GM11168 (cell line): ENCODE data around the gene IGSF3.
"Not testable (repeated sequence)": the region's sequence is repeated elsewhere in the genome, so short reads cannot be mapped to it uniquely, and the experiment has no call there.

ENCODE experiments used
- in situ Hi-C: fragments of 300-500 bp; cut with MboI; formaldehyde crosslinking; loops from one replicate; pipeline ENCODE4 v1.12.0; 2022; ENCODE audit warnings: low sequenced_read_pairs; ENCODE audit not compliant: unreplicated experiment

The IGSF3 gene

GRCh38 chr1:116604408-116604807, 63.1 kb downstream of the IGSF3 start:
- in situ Hi-C loops: not testable (repeated sequence)

DNA sequence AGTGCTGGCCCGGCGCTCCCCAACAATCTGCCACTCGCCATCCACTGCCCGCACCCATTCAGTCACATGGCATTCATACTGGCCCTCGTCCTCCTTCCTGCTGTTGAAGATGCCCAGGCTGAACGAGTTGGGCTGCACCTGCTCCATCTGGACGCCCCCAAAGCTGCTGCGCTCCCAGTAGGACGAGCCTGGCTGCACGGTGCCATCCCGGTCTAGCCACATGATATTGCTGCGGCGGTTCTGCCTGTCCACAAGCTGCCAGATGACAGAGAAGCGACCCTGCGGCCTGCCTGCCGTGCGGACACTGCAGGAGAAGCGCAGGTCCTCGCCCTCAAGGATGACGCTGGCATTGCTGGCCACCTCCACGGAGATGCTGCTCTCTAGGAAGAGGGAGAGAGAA, 63.9 kb downstream of the IGSF3 start:
- in situ Hi-C loops: not testable (repeated sequence)

DNA sequence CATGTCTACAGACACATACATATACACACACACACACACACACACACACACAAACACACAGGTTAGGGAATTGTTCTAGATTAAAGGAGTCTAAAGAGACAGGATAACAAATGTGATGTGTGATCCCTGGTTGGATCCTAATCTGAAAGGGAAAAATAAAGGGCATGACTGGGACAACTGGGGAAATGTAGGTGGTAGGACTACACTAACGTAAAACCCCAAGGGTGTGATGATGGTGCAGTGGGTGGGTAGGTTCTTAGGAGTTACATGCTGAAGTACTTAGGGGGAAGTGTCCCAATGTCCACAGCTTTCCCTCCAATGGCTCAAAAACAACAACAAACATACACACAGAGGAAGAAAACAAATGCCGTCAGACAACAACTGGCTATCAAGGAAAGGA, 68.2 kb downstream of the IGSF3 start:
- in situ Hi-C loops: not testable (repeated sequence)

DNA sequence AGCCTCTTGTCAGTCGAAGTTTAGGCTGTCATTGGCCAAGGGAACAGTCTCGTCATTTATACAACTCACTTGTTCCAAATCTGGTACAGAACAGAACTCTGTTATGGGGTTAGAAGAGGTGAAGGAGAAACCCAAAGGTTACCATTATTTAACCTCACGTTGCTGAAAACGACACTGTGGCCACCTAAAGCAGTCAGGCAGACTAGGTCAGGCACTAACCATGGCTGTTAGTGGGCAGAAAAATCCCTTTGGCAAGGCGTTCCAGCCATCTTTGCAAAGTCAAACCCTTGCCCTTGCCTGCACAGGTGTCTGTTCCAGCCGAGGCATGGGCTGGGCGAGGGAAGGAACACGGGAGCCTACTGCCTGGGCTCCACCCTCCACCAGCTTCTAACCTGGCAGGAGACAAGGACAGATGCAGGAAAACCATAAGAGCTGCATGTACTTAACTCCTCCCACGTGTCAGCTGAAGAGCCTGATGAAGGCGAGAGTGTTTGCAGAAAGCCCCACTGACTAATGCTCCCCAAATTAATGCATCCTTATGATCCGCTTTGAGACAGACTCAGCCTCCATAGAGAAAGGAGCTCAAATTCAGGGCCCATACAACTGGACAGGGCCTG, 69.0 kb downstream of the IGSF3 start:
- in situ Hi-C loops: not testable (repeated sequence)

DNA sequence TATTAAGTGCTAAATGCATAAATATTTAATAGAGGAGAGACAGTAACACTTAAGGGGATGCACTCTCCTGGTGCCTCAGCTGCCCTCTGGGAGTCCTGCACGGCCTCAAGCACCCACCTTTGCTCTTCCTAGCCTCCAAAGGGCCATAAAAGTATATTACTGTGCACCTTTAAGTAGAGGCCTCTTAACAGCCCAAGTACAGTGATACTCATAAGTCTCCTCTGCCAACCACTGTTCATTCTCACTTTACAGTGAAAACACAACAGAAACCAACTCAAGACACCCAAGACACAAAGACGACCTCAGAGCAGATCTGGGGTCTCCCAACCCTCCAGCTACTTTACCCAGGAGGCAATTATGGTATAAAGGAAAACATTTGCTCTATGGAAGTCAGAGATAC, 70.1 kb downstream of the IGSF3 start:
- in situ Hi-C loops: not testable (repeated sequence)

GRCh38 chr1:116596742-116597307, 70.7 kb downstream of the IGSF3 start:
- in situ Hi-C loops: not testable (repeated sequence)

DNA sequence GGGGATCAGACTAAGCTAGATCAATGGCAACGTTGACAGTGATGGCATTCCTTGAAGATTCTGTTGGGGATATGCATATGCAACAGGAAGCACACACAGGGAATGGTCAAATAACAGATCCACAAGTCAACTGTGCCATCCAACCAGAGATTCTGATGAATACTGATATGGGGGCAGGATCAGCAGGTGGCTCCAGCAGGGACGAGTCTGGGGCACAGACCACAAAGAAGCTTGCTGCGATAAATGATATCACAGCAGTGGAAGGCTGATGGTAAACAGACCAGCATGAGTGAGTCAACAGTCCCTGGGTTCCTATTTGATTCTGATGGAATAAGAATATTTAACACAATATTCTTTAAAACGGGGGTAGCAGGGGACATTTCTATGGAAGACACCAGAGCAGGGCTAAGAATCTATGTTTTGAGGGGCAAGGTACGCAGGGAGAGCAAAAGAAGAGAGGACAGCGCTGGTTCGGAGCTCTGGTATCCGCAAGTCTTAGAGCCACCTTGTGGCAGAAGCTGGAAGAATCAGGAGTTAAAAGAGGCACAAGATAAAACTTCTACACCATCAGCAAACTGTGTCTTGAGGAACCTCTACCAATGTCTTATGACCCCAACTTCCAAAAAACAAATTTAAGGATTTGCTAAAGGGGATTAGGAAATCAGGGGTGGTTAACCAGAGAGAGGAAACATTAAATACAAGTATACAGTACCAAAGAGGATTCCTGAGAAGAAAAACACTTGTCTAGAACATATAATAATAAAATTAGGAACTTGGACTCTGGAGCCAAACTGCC, 71.4 kb downstream of the IGSF3 start:
- in situ Hi-C loops: not testable (repeated sequence)

- in situ Hi-C loops: not testable (repeated sequence)
Measured at GRCh38 chr1:116595065-116595840, 72.3 kb downstream of the IGSF3 start.

- in situ Hi-C loops: not testable (repeated sequence)
Measured at GRCh38 chr1:116593977-116594376, 73.6 kb downstream of the IGSF3 start.

DNA sequence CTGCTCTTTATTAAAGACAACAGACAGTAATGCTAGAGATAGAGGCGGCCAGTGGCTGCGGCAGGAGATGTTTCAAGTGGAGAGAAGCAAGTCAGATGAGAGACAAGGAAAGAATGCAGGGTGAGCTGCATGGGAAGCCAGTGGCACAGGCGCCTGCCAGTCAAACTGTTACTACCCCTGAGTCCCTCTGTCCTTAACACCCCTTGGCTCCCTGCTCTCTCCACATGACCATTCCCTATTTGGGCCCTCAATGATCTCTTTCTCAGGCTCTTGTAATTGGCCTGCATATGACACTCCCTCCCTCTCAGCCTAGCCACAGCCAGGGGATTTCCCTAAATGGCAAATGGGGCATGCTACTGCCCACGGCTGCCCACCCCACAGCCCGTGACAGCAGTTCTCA, 74.1 kb downstream of the IGSF3 start:
- in situ Hi-C loops: not testable (repeated sequence)

DNA sequence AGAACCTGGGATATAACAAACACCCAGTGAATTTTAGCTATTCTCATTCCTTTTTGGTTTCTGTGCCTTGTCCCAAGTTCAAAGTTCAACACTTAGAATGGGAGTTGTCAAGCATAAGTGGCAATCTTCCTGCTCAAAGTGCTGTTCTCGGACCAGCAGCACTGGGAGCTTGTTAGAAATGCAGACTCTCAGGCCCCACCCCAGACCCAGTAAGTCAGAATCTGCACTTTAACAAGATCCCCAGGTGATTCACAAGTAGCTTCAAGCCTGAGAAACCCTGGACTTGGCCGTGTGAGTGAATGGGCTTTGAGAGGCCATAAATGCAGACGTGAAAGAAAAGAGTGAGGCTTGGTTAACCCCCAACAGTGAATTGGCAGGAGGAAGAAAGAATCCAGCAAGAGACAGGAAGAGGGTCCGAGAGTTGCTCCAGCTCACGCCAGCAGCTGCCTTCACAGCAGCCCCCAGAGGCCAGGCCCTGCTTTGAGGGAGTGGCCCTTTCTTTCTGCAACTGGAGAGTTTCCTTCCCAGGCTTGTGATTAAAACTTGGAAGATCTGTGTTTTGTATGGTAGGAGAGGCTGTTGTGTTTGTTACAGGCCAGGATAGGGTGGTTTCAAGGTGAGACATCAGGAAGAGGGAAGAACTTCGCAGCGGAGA, 75.5 kb downstream of the IGSF3 start:
- in situ Hi-C loops: not testable (repeated sequence)

- in situ Hi-C loops: not testable (repeated sequence)
Measured at GRCh38 chr1:116591006-116591950, 76.3 kb downstream of the IGSF3 start.

DNA sequence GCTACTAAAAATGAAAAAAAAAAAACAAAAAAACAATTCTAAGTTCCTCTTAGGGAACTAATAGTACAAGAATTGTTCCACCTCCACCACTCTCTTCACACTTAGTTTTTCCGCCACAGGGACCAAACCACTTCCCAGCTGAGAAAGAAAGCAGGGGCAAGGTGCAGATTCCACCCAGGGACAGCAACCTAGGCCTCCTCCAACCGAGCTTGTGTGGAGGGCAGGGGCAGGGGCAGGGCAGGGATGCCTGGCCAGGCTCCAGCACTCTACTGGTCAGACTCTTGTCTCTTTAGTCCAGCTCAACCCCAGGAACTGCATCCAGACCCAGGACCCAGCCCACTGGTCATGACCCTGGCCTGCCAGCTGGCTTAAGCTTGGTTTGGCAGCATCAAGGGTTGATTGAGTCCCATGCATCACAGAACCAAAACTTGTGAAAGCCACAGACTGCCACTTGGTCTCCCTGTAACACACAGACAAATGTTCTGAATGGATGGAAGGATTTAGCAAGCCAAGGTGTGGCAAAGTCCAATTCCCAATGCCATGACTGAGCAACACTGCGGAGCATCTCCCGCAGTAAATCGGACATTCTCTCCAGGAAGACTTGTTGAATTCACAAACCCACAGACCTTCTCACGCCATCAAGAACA, 77.1 kb downstream of the IGSF3 start:
- in situ Hi-C loops: not testable (repeated sequence)

DNA sequence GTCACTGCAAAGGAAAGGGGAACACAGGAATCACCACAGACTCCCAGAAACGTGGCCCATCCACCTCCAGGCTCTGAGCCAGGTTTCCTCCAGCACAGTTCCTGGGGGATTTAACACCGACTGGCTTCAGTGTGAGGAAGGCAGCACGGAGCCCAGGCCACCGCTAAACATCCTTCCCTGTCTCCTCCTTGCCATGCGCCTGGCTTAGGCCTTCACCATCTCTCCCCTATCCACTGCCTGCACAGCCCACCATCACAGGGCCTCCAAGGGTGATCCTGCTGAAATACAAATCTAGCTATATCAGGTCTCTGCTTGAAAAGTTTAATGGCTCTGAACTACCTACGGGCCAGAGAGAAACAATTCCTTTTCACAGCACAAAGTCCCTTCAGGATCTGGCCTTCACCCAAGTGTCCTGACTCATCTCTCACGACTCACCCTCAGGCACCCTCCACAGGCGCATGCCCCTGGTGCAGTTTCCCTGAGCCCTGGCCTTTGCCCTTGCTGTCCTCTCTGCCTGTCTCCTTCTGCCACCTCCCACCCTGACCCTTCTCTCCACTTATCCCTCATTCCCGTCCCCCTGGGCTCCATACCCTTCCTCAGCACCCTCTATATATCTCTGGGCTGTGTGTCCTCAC, 78.3 kb downstream of the IGSF3 start:
- in situ Hi-C loops: not testable (repeated sequence)

GRCh38 chr1:116587501-116588227, 79.9 kb downstream of the IGSF3 start:
- in situ Hi-C loops: no loop called here

DNA sequence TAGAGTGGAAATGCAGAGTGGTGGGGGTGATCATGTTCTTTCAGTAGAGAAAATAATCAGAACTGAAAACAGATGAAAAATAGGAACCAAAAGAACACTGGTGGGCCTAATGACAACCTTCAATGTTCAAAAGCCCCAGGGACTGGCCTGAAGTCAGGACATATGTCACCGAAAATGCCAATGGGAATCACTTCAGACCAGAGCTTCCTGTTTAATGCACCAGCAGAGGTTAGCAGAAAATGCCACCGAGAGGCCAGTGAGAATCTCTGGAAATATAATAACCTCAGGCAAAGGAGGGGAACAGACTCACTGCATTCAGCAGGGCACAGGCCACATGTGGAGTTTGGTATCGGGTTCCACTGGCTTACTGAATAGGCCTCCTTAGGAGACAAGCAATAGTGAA, 80.8 kb downstream of the IGSF3 start:
- in situ Hi-C loops: no loop called here

GRCh38 chr1:116585886-116586285, 81.6 kb downstream of the IGSF3 start:
- in situ Hi-C loops: no loop called here
